Endometrial microvascular endothelial cells (primary cell): ENCODE measurements around the gene SLC25A45. TPM values are rescaled to one million over a fixed set of nuclear protein-coding genes. Genes with fewer than 3 reads are reported as not detected.
"Not testable (repeated sequence)": the region's sequence is repeated elsewhere in the genome, so short reads cannot be mapped to it uniquely, and the experiment has no call there.

Source experiments
- in situ Hi-C: cut with HindIII; loops from 2 replicates; pipeline ENCODE4 v1.10.0; 2017; ENCODE audit warnings: low sequenced_read_pairs, low pct_unique_long_range_greater_than_20kb; ENCODE audit errors: inconsistent ontology term
- total RNA-seq: library from RNA; depleted of rRNA; stranded (reverse); fragments of >200 nt; gene quantifications from one replicate; pipeline ENCODE4 v1.2.3, GENCODE V29; 2015; ENCODE audit errors: inconsistent ontology term

Gene SLC25A45
- total RNA-seq, 1 donor from 2014 or later, result 2.8 TPM

DNA sequence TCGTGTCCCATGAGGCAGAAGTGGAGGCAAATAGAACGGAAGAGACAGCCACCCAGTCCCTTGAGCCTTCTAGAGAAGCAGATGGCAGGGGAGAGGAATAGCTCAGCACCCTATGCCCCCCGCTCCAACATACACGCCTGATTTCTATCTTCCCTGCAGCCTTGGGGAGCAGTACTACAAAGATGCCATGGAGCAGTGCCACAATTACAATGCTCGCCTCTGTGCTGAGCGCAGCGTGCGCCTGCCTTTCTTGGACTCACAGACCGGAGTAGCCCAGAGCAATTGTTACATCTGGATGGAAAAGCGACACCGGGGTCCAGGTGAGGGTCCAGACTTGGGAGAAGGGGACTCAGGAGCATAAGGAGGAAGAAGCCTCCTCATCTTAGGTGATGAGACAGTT is 42.2 kb downstream of the SLC25A45 start:
- in situ Hi-C loops, result no loop called here

DNA sequence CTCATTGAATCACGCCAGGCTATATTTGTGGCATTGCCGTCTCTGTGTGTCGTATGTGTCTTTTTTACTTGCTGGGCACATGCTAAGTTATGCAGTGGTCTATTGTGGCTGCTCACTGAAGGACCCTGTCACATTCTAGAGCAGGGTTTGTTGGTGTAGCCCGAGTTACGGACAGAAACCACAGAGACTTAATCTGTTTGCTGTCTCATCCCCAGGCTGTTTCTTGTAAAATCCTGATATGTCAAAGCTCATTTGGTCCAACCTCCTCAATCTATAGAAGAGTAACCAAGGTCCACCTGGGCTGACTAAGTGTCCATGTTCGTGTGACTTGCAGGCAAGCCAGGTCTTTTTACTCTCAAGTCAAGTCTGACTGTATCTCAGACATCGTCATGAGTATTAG is 43.8 kb downstream of the SLC25A45 start:
- in situ Hi-C loops, result no loop called here

DNA sequence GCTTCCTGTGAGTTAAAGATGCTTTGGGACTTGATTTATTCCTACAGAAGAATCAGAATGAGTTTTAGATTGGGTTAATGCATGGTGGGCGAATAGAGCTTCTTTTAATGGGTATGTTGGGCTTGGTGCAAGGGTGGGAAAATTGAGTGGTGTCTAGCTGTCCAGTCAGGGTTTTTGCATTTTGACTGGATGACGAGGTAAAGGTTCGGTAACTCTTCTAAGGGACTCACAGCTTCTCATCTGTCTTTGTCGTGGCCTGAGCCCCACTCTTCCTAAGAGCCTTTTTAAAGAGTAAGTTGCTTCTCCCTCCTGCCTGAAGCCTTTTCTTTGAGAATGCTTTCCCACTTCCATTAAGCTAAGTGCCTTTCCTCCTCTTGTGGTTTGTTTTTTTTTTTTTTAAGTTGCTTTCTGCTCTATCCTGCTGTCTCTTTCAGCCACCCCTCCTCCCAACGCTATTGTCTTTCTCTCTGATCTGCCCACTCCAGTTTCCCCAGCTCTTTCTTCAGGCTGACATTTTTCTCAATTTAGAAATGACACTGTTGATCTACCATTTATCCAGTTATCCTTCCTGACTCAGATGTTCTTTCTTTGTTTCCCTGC is 47.6 kb downstream of the SLC25A45 start:
- in situ Hi-C loops, result no loop called here

DNA sequence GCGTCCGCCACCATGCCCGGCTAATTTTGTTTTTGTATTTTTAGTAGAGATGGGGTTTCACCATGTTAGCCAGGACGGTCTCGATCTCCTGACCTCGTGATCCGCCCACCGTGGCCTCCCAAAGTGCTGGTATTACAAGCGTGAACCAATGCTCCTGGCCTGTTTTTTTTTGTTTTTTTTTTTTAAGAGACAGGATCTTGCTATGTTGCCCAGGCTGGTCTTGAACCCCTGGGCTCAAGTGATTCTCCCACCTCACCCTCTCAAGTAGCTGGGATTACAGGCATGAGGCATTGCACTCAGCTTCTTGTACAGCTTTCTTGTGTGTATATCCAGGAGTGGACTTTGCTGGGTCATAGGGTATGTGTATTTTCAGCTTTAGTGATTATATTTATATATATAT is 49.9 kb downstream of the SLC25A45 start:
- in situ Hi-C loops, result not testable (repeated sequence)

DNA sequence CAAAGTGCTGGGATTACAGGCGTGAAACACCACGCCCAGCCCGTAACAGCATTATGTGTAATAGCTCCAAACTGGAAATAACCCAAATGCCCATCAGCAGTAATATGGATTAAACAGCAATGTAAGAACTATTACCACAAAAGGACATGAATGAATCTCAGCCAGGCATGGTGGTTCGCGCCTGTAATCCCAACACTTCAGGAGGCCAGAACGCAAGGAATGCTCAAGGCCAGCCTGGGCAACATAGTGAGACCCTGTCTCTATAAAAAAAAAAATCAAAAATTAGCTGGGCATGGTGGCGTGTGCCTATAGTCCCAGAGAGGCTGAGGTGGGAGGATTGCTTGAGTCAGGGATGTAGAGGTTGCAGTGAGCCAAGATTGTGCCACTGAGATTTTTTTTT is 51.9 kb downstream of the SLC25A45 start:
- in situ Hi-C loops, result no loop called here

DNA sequence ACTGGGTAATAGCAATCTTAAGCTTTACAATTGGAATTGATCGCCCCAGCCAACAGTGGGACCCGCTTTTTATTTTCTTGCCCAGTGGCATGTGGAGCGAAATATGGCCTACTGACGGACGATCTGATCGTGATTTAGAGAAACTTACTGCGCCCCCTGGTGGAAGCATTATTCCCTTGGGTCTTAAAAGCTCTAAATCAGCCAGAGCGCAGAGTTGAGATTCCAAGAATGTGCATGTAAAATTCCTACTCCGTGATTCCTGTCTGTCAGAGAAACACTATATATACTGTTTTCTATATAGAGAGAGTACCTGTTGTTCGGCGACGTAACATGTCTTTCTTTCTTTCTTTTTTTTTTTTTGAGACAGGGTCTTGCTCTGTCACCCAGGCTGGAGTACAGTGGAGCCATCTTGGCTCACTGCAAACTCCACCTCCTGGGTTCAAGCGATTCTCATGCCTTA is 52.5 kb downstream of the SLC25A45 start:
- in situ Hi-C loops, result no loop called here

DNA sequence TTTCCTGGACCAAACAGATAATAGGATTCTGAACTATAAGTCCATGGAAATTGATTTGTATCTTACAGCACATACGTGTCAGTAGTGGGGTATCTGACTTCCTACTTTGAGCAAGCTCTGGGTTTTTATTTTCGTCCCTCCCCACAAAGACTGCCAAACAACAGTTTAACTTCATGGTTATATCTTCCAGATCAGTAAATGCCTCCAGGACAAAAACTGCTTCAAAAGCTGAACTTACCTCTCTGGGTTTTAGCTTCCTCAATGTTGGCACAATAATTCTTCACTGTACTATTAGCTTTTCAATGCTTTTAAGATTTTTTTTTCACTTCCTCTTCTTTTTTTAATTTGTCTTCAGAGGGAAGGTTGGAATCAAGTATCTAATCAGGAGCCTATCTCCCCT is 53.0 kb downstream of the SLC25A45 start:
- in situ Hi-C loops, result no loop called here

DNA sequence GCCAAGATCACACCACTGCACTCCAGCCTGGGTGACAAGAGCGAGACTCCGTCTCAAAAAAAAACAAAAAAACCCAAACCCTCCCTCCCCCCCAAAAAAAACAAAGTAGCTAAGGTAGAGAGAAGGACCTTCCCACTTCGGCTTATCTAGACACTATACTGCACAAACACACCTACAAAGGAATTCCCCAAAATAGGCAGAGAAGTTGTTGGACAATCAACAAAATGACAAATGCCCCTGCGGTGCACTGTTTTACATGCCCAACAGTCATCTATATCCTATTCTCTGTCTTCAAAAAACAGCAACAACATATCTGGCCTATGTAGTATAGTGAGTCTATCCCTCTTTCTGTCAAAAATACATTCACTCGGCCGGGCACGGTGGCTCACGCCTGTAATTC is 55.4 kb downstream of the SLC25A45 start:
- in situ Hi-C loops, result no loop called here

DNA sequence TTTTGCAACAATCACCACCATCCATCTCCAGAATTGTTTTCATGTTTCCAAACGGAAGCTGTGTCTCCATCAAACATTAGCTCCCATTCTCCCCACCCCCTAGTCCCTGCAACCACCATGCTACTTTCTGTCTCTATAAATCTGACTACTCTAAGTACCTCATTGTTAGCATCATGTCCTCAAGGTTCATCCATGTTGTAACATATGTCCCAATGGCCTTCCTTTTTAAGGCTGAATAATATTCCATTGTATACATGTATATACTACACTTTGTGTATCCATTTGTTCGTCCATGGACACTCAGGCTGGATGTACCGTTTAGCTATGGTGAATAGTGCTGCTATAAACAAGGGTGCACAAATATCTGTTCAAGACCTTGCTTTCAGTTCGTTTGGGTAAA is 57.0 kb downstream of the SLC25A45 start:
- in situ Hi-C loops, result no loop called here

Other genes starting within 250 kb of the SLC25A45 start
- 33.2 TPM for gene SYVN1, start 248.1 kb downstream of the SLC25A45 start, total RNA-seq
- gene SPDYC, start 212.4 kb downstream of the SLC25A45 start, total RNA-seq, result not detected
- gene CAPN1, start 200.7 kb downstream of the SLC25A45 start, total RNA-seq, result 159 TPM
- 43.5 TPM for gene POLA2, start 120.7 kb downstream of the SLC25A45 start, total RNA-seq
- 41.4 TPM for gene CDC42EP2, start 67.8 kb downstream of the SLC25A45 start, total RNA-seq
- gene DPF2, start 48.8 kb downstream of the SLC25A45 start, total RNA-seq, result 44.1 TPM
- not detected for gene TIGD3, start 27.9 kb downstream of the SLC25A45 start, total RNA-seq
- 103 TPM for gene FRMD8, start 4.0 kb upstream of the SLC25A45 start, total RNA-seq
- gene NEAT1, start 40.2 kb upstream of the SLC25A45 start, total RNA-seq, result 14.8 TPM
- gene MALAT1, start 116.4 kb upstream of the SLC25A45 start, total RNA-seq, result 1,401 TPM
- 110 TPM for gene SCYL1, start 142.4 kb upstream of the SLC25A45 start, total RNA-seq
- 42.3 TPM for gene LTBP3, start 175.7 kb upstream of the SLC25A45 start, total RNA-seq
- 85.7 TPM for gene ZNRD2, start 187.8 kb upstream of the SLC25A45 start, total RNA-seq
- 34.1 TPM for gene FAM89B, start 189.9 kb upstream of the SLC25A45 start, total RNA-seq
- gene EHBP1L1, start 193.4 kb upstream of the SLC25A45 start, total RNA-seq, result 50.5 TPM
- 2.3 TPM for gene KCNK7, start 213.2 kb upstream of the SLC25A45 start, total RNA-seq
- gene MAP3K11, start 231.6 kb upstream of the SLC25A45 start, total RNA-seq, result 101 TPM
- 44.9 TPM for gene PCNX3, start 233.1 kb upstream of the SLC25A45 start, total RNA-seq